Uterus (tissue), 4 donors: Measurements from ENCODE around the gene PAPSS2. TPM values are rescaled to one million over a fixed set of nuclear protein-coding genes. Genes with fewer than 3 reads are reported as not detected.
A peak's percentile ranks its signal among the peaks of the same experiment; 100 is the strongest.
"Not testable (repeated sequence)": the region's sequence is repeated elsewhere in the genome, so short reads cannot be mapped to it uniquely, and the experiment has no call there.

Source experiments
- DNase-seq, 2 donors: peaks; one replicate each; pipeline ENCODE4 v3.0.0-alpha.2; 2019 to 2020
- H3K27ac ChIP-seq, 2 donors: fragments of 200-600 bp; sonication (generic); 1 replicate in 1 of 2; 2 replicates in 1 of 2; pipeline ENCODE4 v1.5.1; 2016 to 2018
- H3K27me3 ChIP-seq, 2 donors: fragments of 200-600 bp; sonication (generic); one replicate each; pipeline ENCODE4 v1.5.1; 2018 to 2019; ENCODE audit warnings: control low read depth in 1 of 2
- H3K36me3 ChIP-seq, 2 donors: fragments of 200-600 bp; sonication (generic); one replicate each; pipeline ENCODE4 v1.5.1; 2019; ENCODE audit warnings: control low read depth in 1 of 2
- H3K4me1 ChIP-seq, 2 donors: fragments of 200-600 bp; sonication (generic); one replicate each; pipeline ENCODE4 v1.5.1; 2018 to 2019; ENCODE audit warnings: control low read depth in 1 of 2
- H3K4me3 ChIP-seq, 2 donors: fragments of 200-600 bp; sonication (generic); 1 replicate in 1 of 2; 2 replicates in 1 of 2; pipeline ENCODE4 v1.5.1; 2018 to 2019; ENCODE audit warnings: mild to moderate bottlenecking in 1 of 2
- H3K9me3 ChIP-seq, 2 donors: fragments of 200-600 bp; sonication (generic); one replicate each; pipeline ENCODE4 v1.5.1; 2019; ENCODE audit warnings: control low read depth in 1 of 2
- POLR2A ChIP-seq, 2 donors: fragments of 450-650 bp; IDR thresholded peaks; one replicate each; pipeline ENCODE4 v1.6.1; 2016; ENCODE audit warnings: antibody characterized with exemption in 2 of 2, mild to moderate bottlenecking in 1 of 2, moderate library complexity in 1 of 2
- intact Hi-C: fragments of 100-400 bp; cut with DNase I; formaldehyde crosslinking; loops from one replicate; pipeline ENCODE4 v1.15.1; 2023; ENCODE audit warnings: low total_unique reads
- total RNA-seq, 4 donors: library from RNA; depleted of rRNA in 3 of 4; stranded (reverse); fragments of >200 nt in 3 of 4; gene quantifications; one replicate each; pipeline versions ENCODE4 v1.1.0 to v1.2.4, GENCODE V29; 2014 to 2023
- TF ChIP-seq, protein P1 (sequence below), 4 experiments: fragments of 200-600 bp in 2 of 4; fragments of 450-650 bp in 2 of 4; sonication (generic) in 2 of 4; IDR thresholded peaks; one replicate each; pipeline ENCODE4 v1.5.1; 2016 to 2019; ENCODE audit warnings: antibody characterized with exemption in 4 of 4, mild to moderate bottlenecking in 2 of 4, moderate library complexity in 1 of 4
- donor health status: DM: yes; HTN: yes; CAD: no.

The PAPSS2 gene
- total RNA-seq, 4 donors from 2014 or later, result 16.2 to 30.2 (median 22.9) TPM

DNA sequence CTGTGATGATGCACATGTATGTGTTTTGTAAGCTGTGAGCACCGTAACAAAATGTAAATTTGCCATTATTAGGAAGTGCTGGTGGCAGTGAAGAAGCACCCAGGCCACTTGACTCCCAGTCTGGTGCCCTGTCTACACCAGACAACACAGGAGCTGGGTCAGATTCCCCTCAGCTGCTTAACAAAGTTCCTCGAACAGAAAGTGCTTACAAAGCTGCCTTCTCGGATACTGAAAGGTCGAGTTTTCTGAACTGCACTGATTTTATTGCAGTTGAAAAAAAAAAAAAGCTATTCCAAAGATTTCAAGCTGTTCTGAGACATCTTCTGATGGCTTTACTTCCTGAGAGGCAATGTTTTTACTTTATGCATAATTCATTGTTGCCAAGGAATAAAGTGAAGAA lies 87.2 kb downstream of the PAPSS2 start:
- Histone ChIP-seq H3K36me3 (no peaks in the 10 kb centered on the region), H3K27ac (no peak overlapping the region), H3K27me3 (no peaks in the 10 kb centered on the region), H3K4me1 (no peaks in the 10 kb centered on the region), H3K4me3 (no peak overlapping the region), H3K9me3 (no peaks in the 10 kb centered on the region)
- intact Hi-C loops, result no loop called here
- no peak for DNase-seq
- TF ChIP-seq, protein P1, sequence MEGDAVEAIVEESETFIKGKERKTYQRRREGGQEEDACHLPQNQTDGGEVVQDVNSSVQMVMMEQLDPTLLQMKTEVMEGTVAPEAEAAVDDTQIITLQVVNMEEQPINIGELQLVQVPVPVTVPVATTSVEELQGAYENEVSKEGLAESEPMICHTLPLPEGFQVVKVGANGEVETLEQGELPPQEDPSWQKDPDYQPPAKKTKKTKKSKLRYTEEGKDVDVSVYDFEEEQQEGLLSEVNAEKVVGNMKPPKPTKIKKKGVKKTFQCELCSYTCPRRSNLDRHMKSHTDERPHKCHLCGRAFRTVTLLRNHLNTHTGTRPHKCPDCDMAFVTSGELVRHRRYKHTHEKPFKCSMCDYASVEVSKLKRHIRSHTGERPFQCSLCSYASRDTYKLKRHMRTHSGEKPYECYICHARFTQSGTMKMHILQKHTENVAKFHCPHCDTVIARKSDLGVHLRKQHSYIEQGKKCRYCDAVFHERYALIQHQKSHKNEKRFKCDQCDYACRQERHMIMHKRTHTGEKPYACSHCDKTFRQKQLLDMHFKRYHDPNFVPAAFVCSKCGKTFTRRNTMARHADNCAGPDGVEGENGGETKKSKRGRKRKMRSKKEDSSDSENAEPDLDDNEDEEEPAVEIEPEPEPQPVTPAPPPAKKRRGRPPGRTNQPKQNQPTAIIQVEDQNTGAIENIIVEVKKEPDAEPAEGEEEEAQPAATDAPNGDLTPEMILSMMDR (IDR thresholded peaks at IDR 0.05), result no peak
- TF ChIP-seq POLR2A (IDR thresholded peaks at IDR 0.05), result no peak

DNA sequence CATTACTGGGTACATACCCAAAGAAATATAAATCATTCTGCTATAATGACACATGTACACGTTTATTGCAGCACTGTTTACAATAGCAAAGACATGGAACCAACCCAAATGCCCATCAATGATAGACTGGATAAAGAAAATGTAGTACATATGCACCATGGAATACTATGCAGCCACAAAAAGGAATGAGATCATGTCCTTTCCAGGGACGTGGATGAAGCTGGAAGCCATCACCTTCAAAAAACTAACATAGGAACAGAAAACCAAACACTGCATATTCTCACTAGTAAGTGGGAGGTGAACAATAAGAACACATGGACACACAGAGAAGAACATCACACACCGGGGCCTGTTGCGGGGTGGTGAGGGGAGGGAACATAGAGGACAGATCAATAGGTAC lies 88.6 kb downstream of the PAPSS2 start:
- H3K27ac ChIP-seq, H3K4me1 ChIP-seq, H3K27me3 ChIP-seq, H3K9me3 ChIP-seq, DNase-seq, intact Hi-C loops, H3K36me3 ChIP-seq, H3K4me3 ChIP-seq: not testable (repeated sequence)

DNA sequence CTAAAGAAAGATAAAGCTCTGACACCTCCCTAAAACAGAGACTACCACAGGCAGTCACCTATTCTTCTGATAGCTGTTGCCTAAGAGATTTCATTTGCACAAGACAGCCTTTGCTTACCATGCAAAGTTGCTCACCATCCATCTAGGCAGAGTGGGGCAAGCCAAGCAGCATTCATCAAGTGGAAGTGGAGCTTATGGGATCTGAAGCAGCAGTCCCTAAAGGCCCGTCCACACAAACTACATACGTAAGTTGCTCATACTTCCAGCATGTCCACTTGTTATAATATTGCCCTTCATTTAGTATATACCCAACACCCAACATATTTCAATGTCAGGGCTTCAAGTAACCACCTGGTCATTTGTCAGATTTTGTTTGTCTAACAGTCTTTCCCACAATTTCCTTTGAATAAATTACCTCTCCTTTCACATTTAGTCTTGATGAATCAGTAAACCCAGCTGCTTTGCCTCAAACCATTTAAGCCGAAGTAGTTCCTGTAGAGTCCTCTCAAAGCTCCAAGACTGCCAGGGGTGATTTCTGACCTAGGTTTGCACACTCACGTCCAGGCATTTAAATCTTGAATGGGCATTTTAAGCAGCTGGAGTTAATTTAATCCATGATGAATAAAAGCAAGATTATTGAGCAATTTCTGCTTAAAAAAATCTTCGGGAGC lies 90.5 kb downstream of the PAPSS2 start:
- TF ChIP-seq POLR2A (IDR thresholded peaks at IDR 0.05), result no peak
- TF ChIP-seq, protein P1 (IDR thresholded peaks at IDR 0.05), result no peak
- no peaks in the 10 kb centered on the region for H3K27me3 ChIP-seq
- intact Hi-C loops, result no loop called here
- H3K27ac ChIP-seq, result peak overlapping the region in 1 of 2 donors; percentile 11
- no peaks in the 10 kb centered on the region for H3K9me3 ChIP-seq
- DNase-seq, result peak in 1 of 2 donors; percentile 22
- H3K4me1 ChIP-seq, result no peaks in the 10 kb centered on the region
- no peak overlapping the region for H3K4me3 ChIP-seq
- no peaks in the 10 kb centered on the region for H3K36me3 ChIP-seq

DNA sequence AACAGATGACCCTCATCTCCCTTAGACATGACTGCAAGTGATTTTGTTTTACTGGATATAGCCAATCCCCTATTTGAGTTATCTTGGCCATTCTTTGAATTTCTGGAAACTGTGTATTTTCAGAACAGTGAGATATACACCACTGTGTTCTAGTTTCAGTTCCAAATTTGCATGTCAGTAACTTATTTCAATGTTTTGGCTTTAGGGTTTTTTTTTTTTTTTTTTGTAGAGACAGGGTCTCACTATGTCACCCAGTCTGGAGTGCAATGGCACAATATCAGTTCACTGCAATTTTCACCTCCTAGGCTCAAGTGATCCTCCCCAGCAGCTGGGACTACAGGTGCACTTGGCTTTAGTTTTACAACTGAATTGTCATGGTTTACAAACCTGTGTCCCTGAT lies 91.1 kb downstream of the PAPSS2 start:
- H3K27me3 ChIP-seq, result no peaks in the 10 kb centered on the region
- no peak overlapping the region for H3K4me3 ChIP-seq
- no peaks in the 10 kb centered on the region for H3K4me1 ChIP-seq
- no peak for DNase-seq
- TF ChIP-seq, protein P1 (IDR thresholded peaks at IDR 0.05), result no peak
- no peak for TF ChIP-seq POLR2A (IDR thresholded peaks at IDR 0.05)
- H3K27ac ChIP-seq, result no peak overlapping the region
- intact Hi-C loops, result no loop called here
- H3K9me3 ChIP-seq, result no peaks in the 10 kb centered on the region
- H3K36me3 ChIP-seq, result no peaks in the 10 kb centered on the region

DNA sequence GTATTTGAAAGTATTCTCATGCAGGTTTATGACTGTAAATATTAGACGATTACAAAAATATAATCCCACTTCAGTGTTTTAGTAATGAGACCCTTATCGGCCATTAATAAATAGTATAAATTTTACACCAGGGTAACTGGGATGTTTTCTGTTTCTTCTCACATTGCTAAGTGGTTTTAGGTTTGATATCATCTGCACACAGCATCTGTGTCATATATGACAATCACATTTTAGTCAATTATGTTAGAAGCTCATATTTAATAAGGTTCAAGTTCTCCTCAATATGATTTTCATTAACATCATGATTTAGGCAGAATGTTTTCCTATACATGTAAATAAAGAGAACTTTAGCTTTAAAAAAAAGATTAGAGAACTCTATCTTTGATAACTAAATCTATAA lies 91.6 kb downstream of the PAPSS2 start:
- H3K4me3 ChIP-seq, result no peak overlapping the region
- TF ChIP-seq, protein P1 (IDR thresholded peaks at IDR 0.05), result no peak
- no peak for TF ChIP-seq POLR2A (IDR thresholded peaks at IDR 0.05)
- H3K9me3 ChIP-seq, result no peaks in the 10 kb centered on the region
- H3K27ac ChIP-seq, result no peak overlapping the region
- H3K27me3 ChIP-seq, result no peaks in the 10 kb centered on the region
- no peak for DNase-seq
- no peaks in the 10 kb centered on the region for H3K36me3 ChIP-seq
- intact Hi-C loops, result no loop called here
- no peaks in the 10 kb centered on the region for H3K4me1 ChIP-seq

DNA sequence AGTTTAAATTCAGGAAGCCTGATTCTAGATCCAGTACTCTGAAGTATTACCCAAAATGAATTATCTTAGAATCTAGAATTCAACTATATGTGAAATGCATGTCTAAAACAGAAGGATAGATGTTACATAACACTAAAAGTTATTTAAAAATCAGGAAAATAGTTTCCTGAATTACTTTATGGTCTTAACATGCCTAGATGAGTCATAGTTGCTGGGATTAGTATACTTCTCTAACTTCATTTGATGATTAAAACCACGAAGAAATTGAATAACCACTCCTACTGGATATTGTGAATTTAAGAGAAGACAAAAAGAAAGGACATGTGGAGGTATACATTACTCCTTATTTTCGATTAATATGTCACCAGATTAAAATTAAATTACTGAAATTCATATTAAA lies 92.9 kb downstream of the PAPSS2 start:
- intact Hi-C loops, result no loop called here
- no peak overlapping the region for H3K4me3 ChIP-seq
- H3K9me3 ChIP-seq, result no peaks in the 10 kb centered on the region
- H3K4me1 ChIP-seq, result no peaks in the 10 kb centered on the region
- H3K27ac ChIP-seq, result no peak overlapping the region
- no peak for DNase-seq
- TF ChIP-seq, protein P1 (IDR thresholded peaks at IDR 0.05), result no peak
- no peak for TF ChIP-seq POLR2A (IDR thresholded peaks at IDR 0.05)
- no peaks in the 10 kb centered on the region for H3K27me3 ChIP-seq
- H3K36me3 ChIP-seq, result no peaks in the 10 kb centered on the region
